SK-N-SH (cell line): ENCODE measurements around the gene NRG3. TPM values are rescaled to one million over a fixed set of nuclear protein-coding genes. Genes with fewer than 3 reads are reported as not detected.

Experiments
- CTCF ChIA-PET: fragments of 300-600, 350-600 bp; formaldehyde crosslinking; extraction: SDS; loops from one replicate; lab custom pipeline; 2021; lab: Yijun Ruan, JAX
- POLR2A ChIA-PET: fragments of 350-600 bp; sonication (Branson Sonifier 250); formaldehyde crosslinking; extraction: SDS; loops from one replicate; lab custom pipeline; 2020; ENCODE audit warnings: antibody characterized with exemption, inconsistent platforms; lab: Yijun Ruan, JAX
- DNase-seq: peaks from one replicate; pipeline ENCODE4 v3.0.0; 2012
- H2AFZ ChIP-seq: fragments of 200-600 bp; sonication (generic); 2 replicates; pipeline ENCODE4 v1.8.1; 2016; ENCODE audit warnings: antibody characterized with exemption, mild to moderate bottlenecking, low read depth
- H3F3A ChIP-seq: fragments of 200-600 bp; sonication (generic); replicated peaks from 2 replicates; pipeline ENCODE3; 2016; ENCODE audit warnings: antibody characterized with exemption, mild to moderate bottlenecking; ENCODE audit not compliant: insufficient read depth
- H3K27ac ChIP-seq, 2 experiments: fragments of 200-500 bp in 1 of 2; fragments of 200-600 bp in 1 of 2; sonication (Bioruptor generic) in 1 of 2; sonication (generic), shearing (Covaris generic) in 1 of 2; 2 replicates each; pipeline versions ENCODE4 v1.5.1 to v1.6.1; 2014 to 2016; ENCODE audit warnings: low read depth in 2 of 2, inconsistent platforms in 1 of 2, low read length in 1 of 2, mild to moderate bottlenecking in 1 of 2, mixed read lengths in 1 of 2
- H3K27me3 ChIP-seq: fragments of 200-600 bp; sonication (generic), shearing (Covaris generic); 2 replicates; pipeline ENCODE4 v1.6.1; 2016; ENCODE audit warnings: mixed run types; ENCODE audit not compliant: insufficient read depth
- H3K36me3 ChIP-seq, 2 experiments: fragments of 200-500 bp in 1 of 2; fragments of 200-600 bp in 1 of 2; sonication (Bioruptor generic) in 1 of 2; sonication (generic) in 1 of 2; replicated peaks in 1 of 2; 2 replicates each; pipeline versions ENCODE3 to v1.5.1; 2014 to 2016; ENCODE audit warnings: low read length in 1 of 2, mild to moderate bottlenecking in 1 of 2; ENCODE audit not compliant: insufficient read depth in 2 of 2, control insufficient read depth in 1 of 2
- H3K4me1 ChIP-seq, 2 experiments: fragments of 200-500 bp in 1 of 2; fragments of 200-600 bp in 1 of 2; sonication (Bioruptor generic) in 1 of 2; sonication (generic), shearing (Covaris generic) in 1 of 2; 2 replicates each; pipeline versions ENCODE4 v1.5.1 to v1.6.1; 2014 to 2016; ENCODE audit warnings: low read depth in 1 of 2, low read length in 1 of 2, mixed run types in 1 of 2; ENCODE audit not compliant: insufficient read depth in 2 of 2, control insufficient read depth in 1 of 2
- H3K4me2 ChIP-seq: fragments of 200-600 bp; sonication (generic), shearing (Covaris generic); 2 replicates; pipeline ENCODE4 v1.6.1; 2017; ENCODE audit warnings: mixed run types
- H3K4me3 ChIP-seq, 2 experiments: fragments of 200-500 bp in 1 of 2; fragments of 200-600 bp in 1 of 2; sonication (Bioruptor generic) in 1 of 2; sonication (generic), shearing (Covaris generic) in 1 of 2; 2 replicates each; pipeline versions ENCODE4 v1.5.1 to v1.8.1; 2014 to 2016; ENCODE audit warnings: low read depth in 2 of 2, inconsistent platforms in 1 of 2, low read length in 1 of 2, mild to moderate bottlenecking in 1 of 2, mixed read lengths in 1 of 2, moderate library complexity in 1 of 2
- H3K79me2 ChIP-seq: fragments of 200-600 bp; sonication (generic); 2 replicates; pipeline ENCODE4 v1.8.1; 2017; ENCODE audit warnings: mild to moderate bottlenecking; ENCODE audit not compliant: insufficient read depth
- H3K9ac ChIP-seq: fragments of 200-600 bp; sonication (generic); 2 replicates; pipeline ENCODE4 v1.6.1; 2017; ENCODE audit warnings: mixed run types
- H3K9me2 ChIP-seq: fragments of 200-600 bp; sonication (generic); 2 replicates; pipeline ENCODE4 v1.6.1; 2017; ENCODE audit warnings: mixed run types
- H3K9me3 ChIP-seq: fragments of 200-600 bp; sonication (generic); 2 replicates; pipeline ENCODE4 v1.6.1; 2017; ENCODE audit warnings: mixed run types, mild to moderate bottlenecking, moderate library complexity
- H4K20me1 ChIP-seq: fragments of 200-600 bp; sonication (generic); 2 replicates; pipeline ENCODE4 v1.6.1; 2017; ENCODE audit warnings: mild to moderate bottlenecking, mixed run types; ENCODE audit not compliant: insufficient read depth
- CHD2 ChIP-seq: fragments of 150-350 bp; IDR thresholded peaks from 2 replicates; pipeline ENCODE4 v1.6.1; 2018; ENCODE audit warnings: low read length; ENCODE audit not compliant: partially characterized antibody
- ELF1 ChIP-seq: IDR thresholded peaks from 2 replicates; pipeline ENCODE4 v1.4.0; 2012
- EP300 ChIP-seq, 2 experiments: IDR thresholded peaks; 2 replicates each; pipeline versions ENCODE4 v1.4.0 to v1.6.1; 2012; ENCODE audit warnings: borderline replicate concordance in 1 of 2, low read depth in 1 of 2, low read length in 1 of 2
- EZH2phosphoT487 ChIP-seq: fragments of 200-600 bp; sonication (generic); IDR thresholded peaks from 2 replicates; pipeline ENCODE4 v1.6.1; 2017; ENCODE audit warnings: low read depth, mixed run types, mild to moderate bottlenecking, antibody characterized with exemption, moderate library complexity, borderline replicate concordance
- FOSL2 ChIP-seq: IDR thresholded peaks from 2 replicates; pipeline ENCODE4 v1.4.0; 2012; ENCODE audit warnings: low read depth, mild to moderate bottlenecking, moderate library complexity, borderline replicate concordance
- FOXJ3 ChIP-seq: sonication (generic); formaldehyde crosslinking; IDR thresholded peaks from 2 replicates; pipeline ENCODE4 v1.5.1; 2020; ENCODE audit warnings: mild to moderate bottlenecking, missing genetic modification reagents
- GABPA ChIP-seq: IDR thresholded peaks from 2 replicates; pipeline ENCODE4 v1.4.0; 2012; ENCODE audit warnings: low read depth, mild to moderate bottlenecking
- JUND ChIP-seq: IDR thresholded peaks from 2 replicates; pipeline ENCODE4 v1.4.0; 2012
- MEF2A ChIP-seq: IDR thresholded peaks from 2 replicates; pipeline ENCODE4 v1.4.0; 2012; ENCODE audit warnings: low read depth, borderline replicate concordance
- NFIC ChIP-seq: IDR thresholded peaks from 2 replicates; pipeline ENCODE4 v1.4.0; 2012; ENCODE audit warnings: borderline replicate concordance
- RAD21 ChIP-seq: IDR thresholded peaks from 2 replicates; pipeline ENCODE4 v1.6.1; 2012; ENCODE audit warnings: mild to moderate bottlenecking, low read length
- RCOR1 ChIP-seq: fragments of 150-350 bp; IDR thresholded peaks from 2 replicates; pipeline ENCODE4 v1.6.1; 2017; ENCODE audit warnings: antibody characterized with exemption, low read length
- RXRA ChIP-seq: IDR thresholded peaks from 2 replicates; pipeline ENCODE4 v1.4.0; 2012; ENCODE audit warnings: low read depth, mild to moderate bottlenecking, borderline replicate concordance
- SIN3A ChIP-seq: IDR thresholded peaks from 2 replicates; pipeline ENCODE4 v1.6.1; 2012; ENCODE audit warnings: low read depth, mild to moderate bottlenecking, low read length, moderate library complexity, borderline replicate concordance
- TCF12 ChIP-seq: IDR thresholded peaks from 2 replicates; pipeline ENCODE4 v1.4.0; 2012
- TEAD4 ChIP-seq: IDR thresholded peaks from 2 replicates; pipeline ENCODE4 v1.4.0; 2012; ENCODE audit warnings: mild to moderate bottlenecking, borderline replicate concordance; ENCODE audit not compliant: insufficient read depth
- YY1 ChIP-seq: IDR thresholded peaks from 2 replicates; pipeline ENCODE4 v1.4.0; 2012; ENCODE audit warnings: low read depth, mild to moderate bottlenecking
- WGBS: methylation state at CpG from one replicate; pipeline ENCODE4 v1.1.6; 2017; ENCODE audit warnings: low lambda C conversion rate; 5-methylcytosine and 5-hydroxymethylcytosine counted together
- polyA plus RNA-seq, 3 experiments: library from polyadenylated mRNA; depleted of rRNA; stranded (reverse); fragments of >200 nt; gene quantifications; 2 replicates each; pipeline ENCODE4 v1.2.3, GENCODE V29; 2012
- TF ChIP-seq, protein P1 (sequence below): IDR thresholded peaks from 2 replicates; pipeline ENCODE4 v1.4.0; 2012; ENCODE audit warnings: low read depth, borderline replicate concordance
- TF ChIP-seq, protein P2 (sequence below): IDR thresholded peaks from 2 replicates; pipeline ENCODE4; 2012
- TF ChIP-seq, protein P3 (sequence below): IDR thresholded peaks from 2 replicates; pipeline ENCODE4 v1.4.0; 2012; ENCODE audit warnings: low read depth, borderline replicate concordance

NRG3 gene
- polyA plus RNA-seq, 1 of the 3 experiments (the other 2 are of a cell fraction), result 0.03 TPM

DNA sequence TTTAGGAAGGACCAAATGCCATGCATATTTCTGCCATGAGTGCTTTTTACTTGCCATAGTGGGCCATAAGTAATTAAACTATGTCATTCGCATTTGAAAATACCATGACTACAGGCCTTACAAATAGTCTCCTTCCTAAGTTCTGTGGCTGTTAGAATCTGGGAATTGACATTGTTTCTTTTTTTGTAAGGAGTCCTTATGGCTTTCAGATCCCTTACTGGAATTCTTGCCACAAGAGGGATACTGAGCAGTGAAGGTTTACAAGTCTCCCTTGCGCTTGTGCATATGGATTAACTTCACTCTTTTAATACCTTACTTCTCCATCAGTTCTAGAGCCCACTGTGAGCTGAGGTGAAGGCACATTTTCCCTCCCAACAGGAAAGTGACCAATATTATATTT, 166.0 kb downstream of the NRG3 start:
- no peak for DNase-seq
- CTCF ChIA-PET, result no interaction called here
- Histone ChIP-seq H3K79me2 (no peaks in the 10 kb centered on the region), H3K36me3 (no peaks in the 10 kb centered on the region), H3K4me1 (no peaks in the 10 kb centered on the region; a peak in 1 of 4 replicates), H3K27ac (no peak overlapping the region), H2AFZ (no peak overlapping the region), H3K4me3 (no peak overlapping the region), H4K20me1 (no peaks in the 10 kb centered on the region), H3K4me2 (no peak overlapping the region), H3K9me3 (no peaks in the 10 kb centered on the region), H3F3A (no peaks in the 10 kb centered on the region), H3K9ac (no peak overlapping the region), H3K9me2 (no peaks in the 10 kb centered on the region), H3K27me3 (no peaks in the 10 kb centered on the region)
- WGBS, result 41% methylated on average over 2 of the region's 2 CpGs
- POLR2A ChIA-PET, result no interaction called here
- no peak for TF ChIP-seq ELF1
- TF ChIP-seq, protein P1, sequence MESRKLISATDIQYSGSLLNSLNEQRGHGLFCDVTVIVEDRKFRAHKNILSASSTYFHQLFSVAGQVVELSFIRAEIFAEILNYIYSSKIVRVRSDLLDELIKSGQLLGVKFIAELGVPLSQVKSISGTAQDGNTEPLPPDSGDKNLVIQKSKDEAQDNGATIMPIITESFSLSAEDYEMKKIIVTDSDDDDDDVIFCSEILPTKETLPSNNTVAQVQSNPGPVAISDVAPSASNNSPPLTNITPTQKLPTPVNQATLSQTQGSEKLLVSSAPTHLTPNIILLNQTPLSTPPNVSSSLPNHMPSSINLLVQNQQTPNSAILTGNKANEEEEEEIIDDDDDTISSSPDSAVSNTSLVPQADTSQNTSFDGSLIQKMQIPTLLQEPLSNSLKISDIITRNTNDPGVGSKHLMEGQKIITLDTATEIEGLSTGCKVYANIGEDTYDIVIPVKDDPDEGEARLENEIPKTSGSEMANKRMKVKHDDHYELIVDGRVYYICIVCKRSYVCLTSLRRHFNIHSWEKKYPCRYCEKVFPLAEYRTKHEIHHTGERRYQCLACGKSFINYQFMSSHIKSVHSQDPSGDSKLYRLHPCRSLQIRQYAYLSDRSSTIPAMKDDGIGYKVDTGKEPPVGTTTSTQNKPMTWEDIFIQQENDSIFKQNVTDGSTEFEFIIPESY, result no peak
- no peak for TF ChIP-seq FOXJ3 (CRISPR knock-in tag)
- TF ChIP-seq JUND, result no peak
- TF ChIP-seq, protein P2, sequence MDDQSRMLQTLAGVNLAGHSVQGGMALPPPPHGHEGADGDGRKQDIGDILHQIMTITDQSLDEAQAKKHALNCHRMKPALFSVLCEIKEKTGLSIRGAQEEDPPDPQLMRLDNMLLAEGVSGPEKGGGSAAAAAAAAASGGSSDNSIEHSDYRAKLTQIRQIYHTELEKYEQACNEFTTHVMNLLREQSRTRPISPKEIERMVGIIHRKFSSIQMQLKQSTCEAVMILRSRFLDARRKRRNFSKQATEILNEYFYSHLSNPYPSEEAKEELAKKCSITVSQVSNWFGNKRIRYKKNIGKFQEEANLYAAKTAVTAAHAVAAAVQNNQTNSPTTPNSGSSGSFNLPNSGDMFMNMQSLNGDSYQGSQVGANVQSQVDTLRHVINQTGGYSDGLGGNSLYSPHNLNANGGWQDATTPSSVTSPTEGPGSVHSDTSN, result no peak
- no peak for TF ChIP-seq TEAD4
- no peak for TF ChIP-seq RXRA
- TF ChIP-seq NFIC, result no peak
- TF ChIP-seq YY1, result no peak
- no peak for TF ChIP-seq TCF12
- no peak for TF ChIP-seq EZH2phosphoT487

DNA sequence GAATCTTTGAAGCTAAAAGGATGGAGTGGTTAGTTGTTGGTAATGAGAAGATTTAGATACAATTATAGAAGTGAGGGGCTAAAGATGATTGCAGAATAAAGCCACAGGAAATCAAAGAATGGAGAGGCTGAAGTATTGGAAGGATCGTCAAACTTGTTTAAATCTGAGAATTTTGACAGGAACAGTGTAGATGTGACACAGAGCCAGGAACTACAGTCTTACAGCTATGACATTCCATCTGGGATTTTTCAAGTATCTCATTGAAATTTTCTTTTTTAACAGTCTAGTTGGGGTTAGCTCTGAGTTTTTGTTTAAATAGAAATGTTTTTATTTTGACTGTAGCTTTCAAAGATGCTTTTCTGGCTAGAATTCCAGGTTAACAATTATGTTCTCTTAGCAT, 181.4 kb downstream of the NRG3 start:
- H3K36me3 ChIP-seq, result no peaks in the 10 kb centered on the region
- 39% methylated on average over 1 of the region's 1 CpG for WGBS
- no peak for TF ChIP-seq RCOR1
- TF ChIP-seq ELF1, result no peak
- no peak for TF ChIP-seq FOSL2
- no peak for TF ChIP-seq GABPA
- TF ChIP-seq, protein P3, sequence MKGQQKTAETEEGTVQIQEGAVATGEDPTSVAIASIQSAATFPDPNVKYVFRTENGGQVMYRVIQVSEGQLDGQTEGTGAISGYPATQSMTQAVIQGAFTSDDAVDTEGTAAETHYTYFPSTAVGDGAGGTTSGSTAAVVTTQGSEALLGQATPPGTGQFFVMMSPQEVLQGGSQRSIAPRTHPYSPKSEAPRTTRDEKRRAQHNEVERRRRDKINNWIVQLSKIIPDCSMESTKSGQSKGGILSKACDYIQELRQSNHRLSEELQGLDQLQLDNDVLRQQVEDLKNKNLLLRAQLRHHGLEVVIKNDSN, result no peak
- TF ChIP-seq EP300 (IDR thresholded peaks at IDR 0.05; ENCODE audit: borderline replicate concordance in 1 of 2, low read depth in 1 of 2, low read length in 1 of 2), result no peak
- no peak for TF ChIP-seq TEAD4
- no peak for TF ChIP-seq RAD21
- TF ChIP-seq MEF2A, result no peak
- no peak for TF ChIP-seq CHD2
- no peak for TF ChIP-seq EZH2phosphoT487
- no peak for TF ChIP-seq JUND
- TF ChIP-seq, protein P1, result no peak
- TF ChIP-seq, protein P2, result no peak
- no peak for TF ChIP-seq SIN3A

More for the DNA sequence above, 181.4 kb downstream of the NRG3 start:
- H3K4me3 ChIP-seq, result no peak overlapping the region
- ChIA-PET CTCF (no interaction called here), POLR2A (no interaction called here)
- H3K9me2 ChIP-seq, result no peaks in the 10 kb centered on the region
- no peaks in the 10 kb centered on the region for H3K79me2 ChIP-seq
- no peaks in the 10 kb centered on the region for H4K20me1 ChIP-seq
- H3K27me3 ChIP-seq, result no peaks in the 10 kb centered on the region
- no peak for DNase-seq
- no peak overlapping the region for H3K27ac ChIP-seq
- no peaks in the 10 kb centered on the region for H3K9me3 ChIP-seq
- no peak overlapping the region for H2AFZ ChIP-seq
- H3K4me2 ChIP-seq, result no peak overlapping the region
- no peaks in the 10 kb centered on the region for H3F3A ChIP-seq
- no peak overlapping the region for H3K9ac ChIP-seq
- no peaks in the 10 kb centered on the region for H3K4me1 ChIP-seq
